SK-N-SH treated with all-trans-retinoic acid at 6 μM for 48 hours (cell line): Measurements from ENCODE around the gene CNTNAP2.
A peak's percentile ranks its signal among the peaks of the same experiment; 100 is the strongest.

Experiments used
- ATAC-seq: fragments of 200-7000 bp; cut with Tn5 transposase; 3 replicates; pipeline ENCODE4 v1.9.1; 2020; ENCODE audit warnings: mild to moderate bottlenecking, moderate library complexity
- ARNTL ChIP-seq: fragments of 450-650 bp; formaldehyde crosslinking; IDR thresholded peaks from 2 replicates; pipeline ENCODE4 v1.5.0; 2020; ENCODE audit warnings: low read depth, mild to moderate bottlenecking, moderate library complexity, borderline replicate concordance
- BACH2 ChIP-seq: fragments of 250-450 bp; sonication (Bioruptor Pico); IDR thresholded peaks from 2 replicates; pipeline ENCODE4 v1.9.0; 2021; ENCODE audit warnings: mild to moderate bottlenecking, borderline replicate concordance
- CSDC2 ChIP-seq: fragments of 250-450 bp; sonication (Bioruptor Pico); IDR thresholded peaks from 2 replicates; pipeline ENCODE4 v1.5.0; 2020; ENCODE audit warnings: mild to moderate bottlenecking, moderate library complexity
- ESRRG ChIP-seq: fragments of 250-450 bp; sonication (Bioruptor Pico); IDR thresholded peaks from 2 replicates; pipeline ENCODE4 v1.6.1; 2021; ENCODE audit warnings: mild to moderate bottlenecking
- GLIS3 ChIP-seq: fragments of 250-450 bp; sonication (Bioruptor Pico); IDR thresholded peaks from 2 replicates; pipeline ENCODE4 v1.5.0; 2020; ENCODE audit warnings: mild to moderate bottlenecking, moderate library complexity
- ISL1 ChIP-seq: fragments of 250-450 bp; sonication (Bioruptor Pico); IDR thresholded peaks from 2 replicates; pipeline ENCODE4 v2.1.2; 2022; ENCODE audit warnings: mild to moderate bottlenecking, moderate library complexity
- OSR1 ChIP-seq: fragments of 250-450 bp; sonication (Bioruptor Pico); IDR thresholded peaks from 2 replicates; pipeline ENCODE4 v1.8.0; 2022; ENCODE audit warnings: moderate library complexity, mild to moderate bottlenecking, inconsistent platforms
- PATZ1 ChIP-seq: fragments of 250-450 bp; sonication (Bioruptor Pico); IDR thresholded peaks from 2 replicates; pipeline ENCODE4 v1.8.0; 2020; ENCODE audit warnings: mild to moderate bottlenecking, moderate library complexity, borderline replicate concordance
- POU6F1 ChIP-seq: fragments of 250-450 bp; sonication (Bioruptor Pico); IDR thresholded peaks from 2 replicates; pipeline ENCODE4 v1.8.0; 2021; ENCODE audit warnings: low read depth, mild to moderate bottlenecking, moderate library complexity, borderline replicate concordance
- PPARA ChIP-seq: fragments of 250-450 bp; sonication (Bioruptor Pico); IDR thresholded peaks from 2 replicates; pipeline ENCODE4 v1.5.0; 2020; ENCODE audit warnings: mild to moderate bottlenecking, borderline replicate concordance
- RARB ChIP-seq: fragments of 250-450 bp; sonication (Bioruptor Pico); IDR thresholded peaks from 2 replicates; pipeline ENCODE4 v1.8.0; 2021; ENCODE audit warnings: mild to moderate bottlenecking, moderate library complexity
- SNAI2 ChIP-seq: fragments of 250-450 bp; sonication (Bioruptor Pico); IDR thresholded peaks from 2 replicates; pipeline ENCODE4 v1.5.0; 2020; ENCODE audit warnings: mild to moderate bottlenecking, moderate library complexity
- TCF4 ChIP-seq: fragments of 250-450 bp; sonication (Bioruptor Pico); IDR thresholded peaks from 2 replicates; pipeline ENCODE4 v1.8.0; 2021; ENCODE audit warnings: mild to moderate bottlenecking, moderate library complexity, borderline replicate concordance
- TOX ChIP-seq: fragments of 250-450 bp; sonication (Bioruptor Pico); IDR thresholded peaks from 2 replicates; pipeline ENCODE4 v1.8.0; 2021; ENCODE audit warnings: mild to moderate bottlenecking, moderate library complexity, borderline replicate concordance
- ZC3H10 ChIP-seq: fragments of 250-450 bp; sonication (Bioruptor Pico); IDR thresholded peaks from 2 replicates; pipeline ENCODE4 v1.5.1; 2021; ENCODE audit warnings: mild to moderate bottlenecking, moderate library complexity
- ZFP3 ChIP-seq: fragments of 250-450 bp; sonication (Bioruptor Pico); IDR thresholded peaks from 2 replicates; pipeline ENCODE4 v1.5.0; 2020; ENCODE audit warnings: mild to moderate bottlenecking, moderate library complexity
- ZFP30 ChIP-seq: fragments of 450-650 bp; formaldehyde crosslinking; IDR thresholded peaks from 2 replicates; pipeline ENCODE4 v1.5.0; 2022; ENCODE audit warnings: mild to moderate bottlenecking, moderate library complexity
- ZNF565 ChIP-seq: fragments of 450-650 bp; formaldehyde crosslinking; conservative IDR thresholded peaks from 2 replicates; pipeline ENCODE4 v1.5.0; 2020; ENCODE audit warnings: low read depth, mild to moderate bottlenecking, moderate library complexity
- ZNF70 ChIP-seq: fragments of 450-650 bp; formaldehyde crosslinking; IDR thresholded peaks from 2 replicates; pipeline ENCODE4 v1.5.0; 2020; ENCODE audit warnings: mild to moderate bottlenecking, moderate library complexity
- ZNF8 ChIP-seq: fragments of 450-650 bp; formaldehyde crosslinking; IDR thresholded peaks from 2 replicates; pipeline ENCODE4 v1.5.0; 2020; ENCODE audit warnings: mild to moderate bottlenecking, moderate library complexity
- TF ChIP-seq, protein P1 (sequence below): fragments of 250-450 bp; sonication (Bioruptor Pico); IDR thresholded peaks from 2 replicates; pipeline ENCODE4 v1.5.1; 2021; ENCODE audit warnings: mild to moderate bottlenecking, moderate library complexity
- TF ChIP-seq, protein P2 (sequence below): fragments of 250-450 bp; sonication (Bioruptor Pico); IDR thresholded peaks from 2 replicates; pipeline ENCODE4 v1.5.0; 2020; ENCODE audit warnings: mild to moderate bottlenecking, moderate library complexity
- TF ChIP-seq, protein P3 (sequence below): fragments of 250-450 bp; sonication (Bioruptor Pico); IDR thresholded peaks from 2 replicates; pipeline ENCODE4 v1.5.1; 2020; ENCODE audit warnings: low read depth, mild to moderate bottlenecking, moderate library complexity

Gene CNTNAP2

GRCh38 chr7:146658604-146659003, 542.0 kb downstream of the CNTNAP2 start:
- TF ChIP-seq TCF4 (CRISPR knock-in tag) (no peak), GLIS3 (CRISPR knock-in tag) (no peak), POU6F1 (no peak)
- ATAC-seq, result no peak

DNA sequence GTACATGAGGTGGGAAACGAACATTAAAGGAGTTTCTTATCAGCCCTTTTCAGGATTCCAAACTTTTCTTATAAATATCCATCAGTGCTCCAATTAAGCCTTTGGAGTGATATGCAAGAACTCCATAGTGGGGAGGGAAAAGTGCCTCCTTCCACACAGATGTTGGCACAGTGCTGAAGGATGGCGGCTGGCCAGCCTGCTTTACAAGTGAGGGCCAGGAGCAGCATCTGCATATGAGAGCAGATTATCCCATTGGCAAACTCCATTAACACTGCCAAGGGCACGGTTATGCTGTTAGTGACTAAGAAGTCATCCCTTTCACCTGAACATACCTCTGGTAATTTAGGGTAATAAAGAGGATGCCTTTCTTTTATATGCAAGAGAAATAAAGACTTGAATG, 543.1 kb downstream of the CNTNAP2 start:
- TF ChIP-seq CSDC2 (CRISPR knock-in tag), result no peak

GRCh38 chr7:146660839-146661238, 544.2 kb downstream of the CNTNAP2 start:
- TF ChIP-seq, protein P1, sequence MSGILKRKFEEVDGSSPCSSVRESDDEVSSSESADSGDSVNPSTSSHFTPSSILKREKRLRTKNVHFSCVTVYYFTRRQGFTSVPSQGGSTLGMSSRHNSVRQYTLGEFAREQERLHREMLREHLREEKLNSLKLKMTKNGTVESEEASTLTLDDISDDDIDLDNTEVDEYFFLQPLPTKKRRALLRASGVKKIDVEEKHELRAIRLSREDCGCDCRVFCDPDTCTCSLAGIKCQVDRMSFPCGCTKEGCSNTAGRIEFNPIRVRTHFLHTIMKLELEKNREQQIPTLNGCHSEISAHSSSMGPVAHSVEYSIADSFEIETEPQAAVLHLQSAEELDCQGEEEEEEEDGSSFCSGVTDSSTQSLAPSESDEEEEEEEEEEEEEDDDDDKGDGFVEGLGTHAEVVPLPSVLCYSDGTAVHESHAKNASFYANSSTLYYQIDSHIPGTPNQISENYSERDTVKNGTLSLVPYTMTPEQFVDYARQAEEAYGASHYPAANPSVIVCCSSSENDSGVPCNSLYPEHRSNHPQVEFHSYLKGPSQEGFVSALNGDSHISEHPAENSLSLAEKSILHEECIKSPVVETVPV (CRISPR knock-in tag), result peak; percentile 82; the same call in 1 of the 2 replicates
- TF ChIP-seq TOX (CRISPR knock-in tag) (no peak), SNAI2 (CRISPR knock-in tag) (peak; percentile 87; the same call in 1 of the 2 replicates), ZNF8 (CRISPR knock-in tag) (peak; percentile 68), RARB (CRISPR knock-in tag) (no peak), ESRRG (CRISPR knock-in tag) (peak; percentile 95), TCF4 (CRISPR knock-in tag) (peak; percentile 91), ARNTL (CRISPR knock-in tag) (peak; percentile 33; the same call in 1 of the 2 replicates), PATZ1 (CRISPR knock-in tag) (peak; percentile 91), ZFP3 (peak; percentile 85), BACH2 (CRISPR knock-in tag) (no peak), GLIS3 (CRISPR knock-in tag) (peak; percentile 96), OSR1 (no peak), POU6F1 (no peak), ZNF70 (CRISPR knock-in tag) (0 out of 2 replicates have a peak, but pooled peaks have one; percentile 10), CSDC2 (CRISPR knock-in tag) (peak; percentile 85; the same call in 1 of the 2 replicates), ISL1 (CRISPR knock-in tag) (peak; percentile 99), PPARA (CRISPR knock-in tag) (no peak), ZNF565 (CRISPR knock-in tag) (no peak), ZC3H10 (CRISPR knock-in tag) (no peak), ZFP30 (CRISPR knock-in tag) (0 out of 2 replicates have a peak, but pooled peaks have one; percentile 5)
- TF ChIP-seq, protein P2, sequence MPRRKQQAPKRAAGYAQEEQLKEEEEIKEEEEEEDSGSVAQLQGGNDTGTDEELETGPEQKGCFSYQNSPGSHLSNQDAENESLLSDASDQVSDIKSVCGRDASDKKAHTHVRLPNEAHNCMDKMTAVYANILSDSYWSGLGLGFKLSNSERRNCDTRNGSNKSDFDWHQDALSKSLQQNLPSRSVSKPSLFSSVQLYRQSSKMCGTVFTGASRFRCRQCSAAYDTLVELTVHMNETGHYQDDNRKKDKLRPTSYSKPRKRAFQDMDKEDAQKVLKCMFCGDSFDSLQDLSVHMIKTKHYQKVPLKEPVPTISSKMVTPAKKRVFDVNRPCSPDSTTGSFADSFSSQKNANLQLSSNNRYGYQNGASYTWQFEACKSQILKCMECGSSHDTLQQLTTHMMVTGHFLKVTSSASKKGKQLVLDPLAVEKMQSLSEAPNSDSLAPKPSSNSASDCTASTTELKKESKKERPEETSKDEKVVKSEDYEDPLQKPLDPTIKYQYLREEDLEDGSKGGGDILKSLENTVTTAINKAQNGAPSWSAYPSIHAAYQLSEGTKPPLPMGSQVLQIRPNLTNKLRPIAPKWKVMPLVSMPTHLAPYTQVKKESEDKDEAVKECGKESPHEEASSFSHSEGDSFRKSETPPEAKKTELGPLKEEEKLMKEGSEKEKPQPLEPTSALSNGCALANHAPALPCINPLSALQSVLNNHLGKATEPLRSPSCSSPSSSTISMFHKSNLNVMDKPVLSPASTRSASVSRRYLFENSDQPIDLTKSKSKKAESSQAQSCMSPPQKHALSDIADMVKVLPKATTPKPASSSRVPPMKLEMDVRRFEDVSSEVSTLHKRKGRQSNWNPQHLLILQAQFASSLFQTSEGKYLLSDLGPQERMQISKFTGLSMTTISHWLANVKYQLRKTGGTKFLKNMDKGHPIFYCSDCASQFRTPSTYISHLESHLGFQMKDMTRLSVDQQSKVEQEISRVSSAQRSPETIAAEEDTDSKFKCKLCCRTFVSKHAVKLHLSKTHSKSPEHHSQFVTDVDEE (CRISPR knock-in tag), result peak; percentile 98; the same call in 1 of the 2 replicates
- TF ChIP-seq, protein P3, sequence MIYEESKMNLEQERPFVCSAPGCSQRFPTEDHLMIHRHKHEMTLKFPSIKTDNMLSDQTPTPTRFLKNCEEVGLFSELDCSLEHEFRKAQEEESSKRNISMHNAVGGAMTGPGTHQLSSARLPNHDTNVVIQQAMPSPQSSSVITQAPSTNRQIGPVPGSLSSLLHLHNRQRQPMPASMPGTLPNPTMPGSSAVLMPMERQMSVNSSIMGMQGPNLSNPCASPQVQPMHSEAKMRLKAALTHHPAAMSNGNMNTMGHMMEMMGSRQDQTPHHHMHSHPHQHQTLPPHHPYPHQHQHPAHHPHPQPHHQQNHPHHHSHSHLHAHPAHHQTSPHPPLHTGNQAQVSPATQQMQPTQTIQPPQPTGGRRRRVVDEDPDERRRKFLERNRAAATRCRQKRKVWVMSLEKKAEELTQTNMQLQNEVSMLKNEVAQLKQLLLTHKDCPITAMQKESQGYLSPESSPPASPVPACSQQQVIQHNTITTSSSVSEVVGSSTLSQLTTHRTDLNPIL, result peak; percentile 91
- ATAC-seq, result peak; percentile 32; the same call in 1 of the 3 replicates

More for the DNA sequence above, 543.1 kb downstream of the CNTNAP2 start:
- ATAC-seq, result no peak
